ENCODE measurements around the gene GANC. TPM values are rescaled to one million over a fixed set of nuclear protein-coding genes. Genes with fewer than 3 reads are reported as not detected.

The GANC gene
- total RNA-seq, 2 donors from 2014 or later = 11.9 to 21.1 TPM

- Histone ChIP-seq H3K36me3 (replicated peaks in 1 of 2; ENCODE audit: insufficient read depth in 1 of 2, low read depth in 2 of 2) (no peaks in the 10 kb centered on the region), H3K27me3 (no peaks in the 10 kb centered on the region), H3K9me3 (no peaks in the 10 kb centered on the region), H3K4me3 (no peak overlapping the region), H3K27ac (no peak overlapping the region), H3K4me1 (no peaks in the 10 kb centered on the region)
- intact Hi-C loops (cut with DNase I) = no loop called here
- WGBS, 2 donors = 65 to 77% methylated on average over 2 of the region's 2 CpGs
- ATAC-seq (no peak), DNase-seq (no peak)
- TF ChIP-seq POLR2A (IDR thresholded peaks at IDR 0.05) (no peak), CTCF (IDR thresholded peaks at IDR 0.05) (no peak)
Observed at GRCh38 chr15:42338500-42338899, 65.5 kb downstream of the GANC start.

- no peaks in the 10 kb centered on the region for H3K36me3 ChIP-seq (replicated peaks in 1 of 2; ENCODE audit: insufficient read depth in 1 of 2, low read depth in 2 of 2)
- no peak for ATAC-seq
- TF ChIP-seq CTCF (IDR thresholded peaks at IDR 0.05) (no peak), POLR2A (IDR thresholded peaks at IDR 0.05) (no peak)
- DNase-seq = no peak
- no peaks in the 10 kb centered on the region for H3K4me1 ChIP-seq
- intact Hi-C loops (cut with DNase I) = no loop called here
- H3K27ac ChIP-seq = no peak overlapping the region
- 84 to 90% methylated on average over 6 of the region's 6 CpGs for WGBS, 2 donors
- H3K4me3 ChIP-seq = no peak overlapping the region
- H3K27me3 ChIP-seq = no peaks in the 10 kb centered on the region
- no peaks in the 10 kb centered on the region for H3K9me3 ChIP-seq
Observed at GRCh38 chr15:42343596-42344232, 70.7 kb downstream of the GANC start.

GRCh38 chr15:42344763-42345162, 71.8 kb downstream of the GANC start:
- no peaks in the 10 kb centered on the region for H3K27me3 ChIP-seq
- H3K4me3 ChIP-seq = no peak overlapping the region
- TF ChIP-seq POLR2A (IDR thresholded peaks at IDR 0.05) (no peak), CTCF (IDR thresholded peaks at IDR 0.05) (no peak)
- 72 to 75% methylated on average over 5 of the region's 5 CpGs for WGBS, 2 donors
- DNase-seq = no peak
- H3K27ac ChIP-seq = no peak overlapping the region
- H3K36me3 ChIP-seq (replicated peaks in 1 of 2; ENCODE audit: insufficient read depth in 1 of 2, low read depth in 2 of 2) = no peaks in the 10 kb centered on the region
- intact Hi-C loops (cut with DNase I) = no loop called here
- no peaks in the 10 kb centered on the region for H3K4me1 ChIP-seq
- no peaks in the 10 kb centered on the region for H3K9me3 ChIP-seq
- ATAC-seq = no peak

GRCh38 chr15:42345504-42345903, 72.5 kb downstream of the GANC start:
- intact Hi-C loops (cut with DNase I) = no loop called here
- TF ChIP-seq POLR2A (IDR thresholded peaks at IDR 0.05) (no peak), CTCF (IDR thresholded peaks at IDR 0.05) (no peak)
- Histone ChIP-seq H3K27ac (no peak overlapping the region), H3K4me1 (no peaks in the 10 kb centered on the region), H3K27me3 (no peaks in the 10 kb centered on the region), H3K36me3 (replicated peaks in 1 of 2; ENCODE audit: insufficient read depth in 1 of 2, low read depth in 2 of 2) (no peaks in the 10 kb centered on the region), H3K4me3 (no peak overlapping the region), H3K9me3 (no peaks in the 10 kb centered on the region)
- DNase-seq (no peak), ATAC-seq (no peak)
- 91 to 94% methylated on average over 3 of the region's 3 CpGs for WGBS, 2 donors

- Histone ChIP-seq H3K4me1 (no peaks in the 10 kb centered on the region), H3K9me3 (no peaks in the 10 kb centered on the region), H3K36me3 (replicated peaks in 1 of 2; ENCODE audit: insufficient read depth in 1 of 2, low read depth in 2 of 2) (peaks cover 0 to 3% of the 10 kb centered on the region in 2 donors), H3K4me3 (no peak overlapping the region), H3K27me3 (no peaks in the 10 kb centered on the region), H3K27ac (no peak overlapping the region)
- TF ChIP-seq POLR2A (IDR thresholded peaks at IDR 0.05) = no peak
- TF ChIP-seq CTCF (IDR thresholded peaks at IDR 0.05) = no peak
- ATAC-seq (no peak), DNase-seq (no peak)
- 87 to 90% methylated on average over 5 of the region's 5 CpGs for WGBS, 2 donors
- intact Hi-C loops (cut with DNase I) = no loop called here
Observed at GRCh38 chr15:42348083-42348482, 75.1 kb downstream of the GANC start.

All from body of pancreas (tissue), 4 donors.